Measurements from ENCODE around the gene CA5A. TPM values are rescaled to one million over a fixed set of nuclear protein-coding genes. Genes with fewer than 3 reads are reported as not detected.
A peak's percentile ranks its signal among the peaks of the same experiment; 100 is the strongest.

Gene CA5A
- total and polyA plus RNA-seq, 2 of the 13 experiments (the other 11 are each of a cell fraction or from before 2014, with no cell fraction given): 66.8 to 106 TPM

GRCh38 chr16:87950765-87951551 lies 14.6 kb upstream of the CA5A start, which contains the start of gene BANP:
BANP (plus strand) TSS chr16:87951434; CDS start chr16:87975116, 23,682 bp downstream.
- 12% methylated on average over 42 of the region's 73 CpGs for WGBS (ENCODE audit: low lambda C conversion rate)
- ChIA-PET POLR2A (interaction anchor here (0.8 to 6.0 kb wide), 19 partner anchors 9 to 619 kb away, joined by 3 to 110 read pairs (median 5); partner anchors contain the start of genes CA5A, KLHDC4 and ZC3H18), CTCF (ENCODE audit: low intra/inter-chr PET ratio, low total read pairs) (no interaction called here)
- BruUV-seq (replicated peaks): TSS peak; percentile 70
- FAIRE-seq (peak; percentile 97), DNase-seq (ENCODE audit: low spot score) (peak; percentile 99), ATAC-seq (peak; percentile 97)
- Histone ChIP-seq H3K9ac (ENCODE audit: insufficient read depth, low read depth, low read length) (peak within 1 kb of the TSS; percentile 99), H3K36me3 (replicated peaks in 1 of 2; ENCODE audit: control insufficient read depth in 1 of 2, insufficient read depth in 2 of 2, low read length in 2 of 2) (peaks cover 2 to 23% of the 10 kb centered on the region in 2 experiments; a peak in 3 of 5 replicates), H4K20me1 (ENCODE audit: insufficient read depth, low read length) (0 out of 2 replicates have a peak, but pooled peaks cover 5% of the 10 kb centered on the region), H3K9me3 (ENCODE audit: low read length) (no peaks in the 10 kb centered on the region), H3K27ac (ENCODE audit: extremely low read length, insufficient read depth, low read length) (peak within 1 kb of the TSS; percentile 92), H3K4me3 (replicated peaks in 1 of 3; ENCODE audit: insufficient read depth in 1 of 3, low read depth in 2 of 3, low read length in 3 of 3) (peak within 1 kb of the TSS; percentile 72 to 85 (median 79)), H2AFZ (ENCODE audit: low read length) (peak within 1 kb of the TSS; percentile 70), H3K4me1 (ENCODE audit: insufficient read depth, low read length) (peaks cover 84% of the 10 kb centered on the region), H3K27me3 (ENCODE audit: control insufficient read depth in 1 of 2, insufficient read depth in 2 of 2, low read length in 2 of 2) (no peaks in the 10 kb centered on the region), H3K79me2 (ENCODE audit: insufficient read depth, low read length) (peaks cover 42% of the 10 kb centered on the region), H3K4me2 (ENCODE audit: low read depth, low read length) (peak within 1 kb of the TSS; percentile 99)
- in situ Hi-C loops (cut with HindIII; ENCODE audit: extremely low pct_ligation_motif_present, low pct_unique_long_range_greater_than_20kb): no loop called here
- intact Hi-C loops (cut with micrococcal nuclease; ENCODE audit: unreplicated experiment): no loop called here
- TF ChIP-seq, protein P1, sequence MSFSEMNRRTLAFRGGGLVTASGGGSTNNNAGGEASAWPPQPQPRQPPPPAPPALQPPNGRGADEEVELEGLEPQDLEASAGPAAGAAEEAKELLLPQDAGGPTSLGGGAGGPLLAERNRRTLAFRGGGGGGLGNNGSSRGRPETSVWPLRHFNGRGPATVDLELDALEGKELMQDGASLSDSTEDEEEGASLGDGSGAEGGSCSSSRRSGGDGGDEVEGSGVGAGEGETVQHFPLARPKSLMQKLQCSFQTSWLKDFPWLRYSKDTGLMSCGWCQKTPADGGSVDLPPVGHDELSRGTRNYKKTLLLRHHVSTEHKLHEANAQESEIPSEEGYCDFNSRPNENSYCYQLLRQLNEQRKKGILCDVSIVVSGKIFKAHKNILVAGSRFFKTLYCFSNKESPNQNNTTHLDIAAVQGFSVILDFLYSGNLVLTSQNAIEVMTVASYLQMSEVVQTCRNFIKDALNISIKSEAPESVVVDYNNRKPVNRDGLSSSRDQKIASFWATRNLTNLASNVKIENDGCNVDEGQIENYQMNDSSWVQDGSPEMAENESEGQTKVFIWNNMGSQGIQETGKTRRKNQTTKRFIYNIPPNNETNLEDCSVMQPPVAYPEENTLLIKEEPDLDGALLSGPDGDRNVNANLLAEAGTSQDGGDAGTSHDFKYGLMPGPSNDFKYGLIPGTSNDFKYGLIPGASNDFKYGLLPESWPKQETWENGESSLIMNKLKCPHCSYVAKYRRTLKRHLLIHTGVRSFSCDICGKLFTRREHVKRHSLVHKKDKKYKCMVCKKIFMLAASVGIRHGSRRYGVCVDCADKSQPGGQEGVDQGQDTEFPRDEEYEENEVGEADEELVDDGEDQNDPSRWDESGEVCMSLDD (CRISPR knock-in tag; IDR thresholded peaks at IDR 0.05; ENCODE audit: borderline replicate concordance): no peak
- TF ChIP-seq FOXC1 (CRISPR knock-in tag; IDR thresholded peaks at IDR 0.05; ENCODE audit: borderline replicate concordance): peak; percentile 85
- TF ChIP-seq TBL1XR1 (IDR thresholded peaks at IDR 0.05; ENCODE audit: borderline replicate concordance, low read length, partially characterized antibody): peak; percentile 60
- TF ChIP-seq CHD4 (IDR thresholded peaks at IDR 0.05; ENCODE audit: borderline replicate concordance, low read length): 0 out of 2 replicates have a peak, but pooled peaks have one; percentile 7
- 0 out of 2 replicates have a peak, but pooled peaks have one; percentile 27 for TF ChIP-seq KDM6A (CRISPR knock-in tag; IDR thresholded peaks at IDR 0.05; ENCODE audit: low read depth)
- TF ChIP-seq ETV6 (CRISPR knock-in tag; conservative IDR thresholded peaks at IDR 0.05): peak; percentile 26; the same call in 1 of the 2 replicates
- TF ChIP-seq SOX13 (IDR thresholded peaks at IDR 0.05): peak; percentile 13; the same call in 1 of the 2 replicates
- peak in 1 of 2 experiments; percentile 60; a peak in 2 of 4 replicates for TF ChIP-seq SOX13 (CRISPR knock-in tag; conservative IDR thresholded peaks at IDR 0.05 in 1 of 2, IDR thresholded peaks at IDR 0.05 in 1 of 2)
- no peak; the same call in 1 of the 2 replicates for TF ChIP-seq ZSCAN21 (CRISPR knock-in tag; IDR thresholded peaks at IDR 0.05; ENCODE audit: borderline replicate concordance)
- no peak for TF ChIP-seq JDP2 (CRISPR knock-in tag; IDR thresholded peaks at IDR 0.05; ENCODE audit: borderline replicate concordance)
- TF ChIP-seq BORCS8-MEF2B (CRISPR knock-in tag; IDR thresholded peaks at IDR 0.05): peak; percentile 83; the same call in 1 of the 2 replicates
- TF ChIP-seq SP2 (CRISPR knock-in tag; IDR thresholded peaks at IDR 0.05): no peak; the same call in 1 of the 2 replicates
- no peak for TF ChIP-seq TEAD2 (CRISPR knock-in tag; IDR thresholded peaks at IDR 0.05)
- TF ChIP-seq ZNF232 (CRISPR knock-in tag; IDR thresholded peaks at IDR 0.05; ENCODE audit: borderline replicate concordance): peak; percentile 90; the same call in 1 of the 2 replicates
- peak; percentile 91; the same call in 1 of the 2 replicates for TF ChIP-seq MAF1 (CRISPR knock-in tag; IDR thresholded peaks at IDR 0.05; ENCODE audit: borderline replicate concordance)
- 0 out of 2 replicates have a peak, but pooled peaks have one; percentile 82 for TF ChIP-seq ZNF775 (CRISPR knock-in tag; IDR thresholded peaks at IDR 0.05; ENCODE audit: borderline replicate concordance)
